Karpas-422 (cell line): ENCODE measurements around the gene UCK2. TPM values are rescaled to one million over a fixed set of nuclear protein-coding genes. Genes with fewer than 3 reads are reported as not detected.
A peak's percentile ranks its signal among the peaks of the same experiment; 100 is the strongest.

Source experiments
- DNase-seq: peaks from one replicate; pipeline ENCODE4 v3.0.0-alpha.2; 2015
- H2AFZ ChIP-seq: fragments of 200-600 bp; sonication (generic); 2 replicates; pipeline ENCODE4 v1.6.1; 2014; ENCODE audit warnings: antibody characterized with exemption, low read length, mixed read lengths
- H3K27ac ChIP-seq: fragments of 200-600 bp; sonication (generic); 2 replicates; pipeline ENCODE4 v1.5.1; 2014; ENCODE audit warnings: mild to moderate bottlenecking, low read length, moderate library complexity
- H3K27me3 ChIP-seq: fragments of 200-600 bp; sonication (generic); 2 replicates; pipeline ENCODE4 v1.6.1; 2014; ENCODE audit warnings: low read length, mixed read lengths
- H3K36me3 ChIP-seq: fragments of 200-600 bp; sonication (generic); 2 replicates; pipeline ENCODE4 v1.6.1; 2014; ENCODE audit warnings: low read length, mixed read lengths; ENCODE audit not compliant: insufficient read depth
- H3K4me1 ChIP-seq: fragments of 200-600 bp; sonication (generic); 2 replicates; pipeline ENCODE4 v1.6.1; 2014; ENCODE audit warnings: mild to moderate bottlenecking, low read length, mixed read lengths
- H3K4me2 ChIP-seq: fragments of 200-600 bp; sonication (generic); 2 replicates; pipeline ENCODE4 v1.6.1; 2014; ENCODE audit warnings: low read length, low read depth, mild to moderate bottlenecking; ENCODE audit not compliant: poor library complexity, severe bottlenecking
- H3K4me3 ChIP-seq: fragments of 200-600 bp; sonication (generic); 2 replicates; pipeline ENCODE4 v1.5.1; 2014; ENCODE audit warnings: mild to moderate bottlenecking, antibody characterized with exemption, low read length, mixed read lengths
- H3K79me2 ChIP-seq: fragments of 200-600 bp; sonication (generic); 2 replicates; pipeline ENCODE4 v1.6.1; 2014; ENCODE audit warnings: mild to moderate bottlenecking, low read length, mixed read lengths
- H3K9ac ChIP-seq: fragments of 200-600 bp; sonication (generic); 2 replicates; pipeline ENCODE4 v1.6.0; 2014; ENCODE audit warnings: low read length
- H3K9me2 ChIP-seq: fragments of 200-600 bp; sonication (generic), shearing (Covaris generic); replicated peaks from 2 replicates; pipeline ENCODE4 v1.6.0; 2014; ENCODE audit warnings: mild to moderate bottlenecking, low read length, moderate library complexity; ENCODE audit not compliant: insufficient read depth
- H3K9me3 ChIP-seq: fragments of 300-700, 200-600 bp; sonication (generic); 2 replicates; pipeline ENCODE4 v1.6.1; 2014; ENCODE audit warnings: low read length, mixed read lengths
- H4K20me1 ChIP-seq: fragments of 200-600 bp; sonication (generic); 2 replicates; pipeline ENCODE4 v1.6.1; 2014; ENCODE audit warnings: mild to moderate bottlenecking, antibody characterized with exemption, low read length, low read depth; ENCODE audit not compliant: insufficient read depth
- total RNA-seq: library from RNA; depleted of rRNA; stranded (reverse); fragments of >200 nt; shearing (Covaris generic); gene quantifications from 2 replicates; pipeline ENCODE4 v1.2.3, GENCODE V29; 2014; ENCODE audit warnings: low replicate concordance

UCK2 gene
- total RNA-seq, 1 experiment from 2014 or later, result 67.9 TPM

GRCh38 chr1:165860065-165860464, 32.7 kb downstream of the UCK2 start:
- Histone ChIP-seq H3K4me2 (no peak overlapping the region), H3K9me3 (no peaks in the 10 kb centered on the region), H3K9ac (no peak overlapping the region), H3K4me3 (no peak overlapping the region), H4K20me1 (peaks cover 28% of the 10 kb centered on the region; the same call in 1 of the 2 replicates), H3K36me3 (peaks cover 2% of the 10 kb centered on the region), H3K27ac (no peak overlapping the region), H3K4me1 (peaks cover 10% of the 10 kb centered on the region), H3K27me3 (no peaks in the 10 kb centered on the region), H3K9me2 (no peaks in the 10 kb centered on the region), H3K79me2 (peaks cover 98% of the 10 kb centered on the region), H2AFZ (no peak overlapping the region)
- DNase-seq, result no peak

GRCh38 chr1:165861911-165862310, 34.5 kb downstream of the UCK2 start:
- Histone ChIP-seq H3K36me3 (peaks cover 9% of the 10 kb centered on the region), H3K4me1 (no peaks in the 10 kb centered on the region), H3K79me2 (peaks cover 98% of the 10 kb centered on the region), H3K9me2 (no peaks in the 10 kb centered on the region), H3K27ac (no peak overlapping the region), H3K4me3 (no peak overlapping the region), H3K27me3 (no peaks in the 10 kb centered on the region), H3K9ac (no peak overlapping the region), H4K20me1 (peaks cover 22% of the 10 kb centered on the region; the same call in 1 of the 2 replicates), H2AFZ (no peak overlapping the region), H3K9me3 (no peaks in the 10 kb centered on the region), H3K4me2 (no peak overlapping the region)
- no peak for DNase-seq

DNA sequence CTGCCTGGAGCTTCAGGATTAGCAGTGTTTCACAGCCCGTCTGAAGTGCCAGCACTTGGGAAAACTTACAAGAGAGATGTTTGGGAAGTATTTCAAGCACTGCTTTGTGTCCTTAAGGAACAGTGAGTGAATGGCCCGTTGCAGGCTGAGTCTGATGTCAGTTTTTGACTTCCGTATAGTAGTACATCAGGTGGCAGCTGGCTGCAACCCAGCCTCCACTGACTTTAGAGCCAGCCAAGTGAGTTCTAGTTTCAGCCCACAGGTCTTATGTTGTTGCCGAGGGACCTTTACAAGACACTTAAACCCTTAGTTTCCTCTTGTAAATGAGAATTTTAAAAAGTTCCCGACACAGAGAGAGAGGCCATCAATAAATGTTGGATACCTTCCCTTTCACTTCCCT, 35.0 kb downstream of the UCK2 start:
- H3K27ac ChIP-seq, result no peak overlapping the region
- no peak overlapping the region for H2AFZ ChIP-seq
- no peak overlapping the region for H3K9ac ChIP-seq
- peaks cover 22% of the 10 kb centered on the region; the same call in 1 of the 2 replicates for H4K20me1 ChIP-seq
- peaks cover 9% of the 10 kb centered on the region for H3K36me3 ChIP-seq
- H3K9me3 ChIP-seq, result no peaks in the 10 kb centered on the region
- DNase-seq, result no peak
- no peaks in the 10 kb centered on the region for H3K27me3 ChIP-seq
- no peak overlapping the region for H3K4me2 ChIP-seq
- H3K79me2 ChIP-seq, result peaks cover 98% of the 10 kb centered on the region
- H3K4me1 ChIP-seq, result no peaks in the 10 kb centered on the region
- H3K4me3 ChIP-seq, result no peak overlapping the region
- no peaks in the 10 kb centered on the region for H3K9me2 ChIP-seq

- no peaks in the 10 kb centered on the region for H3K4me1 ChIP-seq
- no peak for DNase-seq
- H3K9ac ChIP-seq, result no peak overlapping the region
- no peak overlapping the region for H2AFZ ChIP-seq
- H3K27me3 ChIP-seq, result no peaks in the 10 kb centered on the region
- no peak overlapping the region for H3K27ac ChIP-seq
- H4K20me1 ChIP-seq, result 0 out of 2 replicates have a peak, but pooled peaks cover 15% of the 10 kb centered on the region
- peaks cover 9% of the 10 kb centered on the region for H3K36me3 ChIP-seq
- no peak overlapping the region for H3K4me2 ChIP-seq
- no peaks in the 10 kb centered on the region for H3K9me2 ChIP-seq
- no peaks in the 10 kb centered on the region for H3K9me3 ChIP-seq
- H3K4me3 ChIP-seq, result no peak overlapping the region
- peaks cover 98% of the 10 kb centered on the region for H3K79me2 ChIP-seq
Observed at GRCh38 chr1:165863346-165863745, 35.9 kb downstream of the UCK2 start.

GRCh38 chr1:165865633-165866340, 38.4 kb downstream of the UCK2 start:
- Histone ChIP-seq H3K27me3 (no peaks in the 10 kb centered on the region), H3K4me3 (no peak overlapping the region), H3K36me3 (peaks cover 9% of the 10 kb centered on the region), H3K27ac (no peak overlapping the region), H3K9me2 (no peaks in the 10 kb centered on the region), H4K20me1 (0 out of 2 replicates have a peak, but pooled peaks cover 8% of the 10 kb centered on the region), H3K9ac (no peak overlapping the region), H3K9me3 (no peaks in the 10 kb centered on the region), H3K4me1 (no peaks in the 10 kb centered on the region; the same call in 1 of the 2 replicates), H2AFZ (no peak overlapping the region), H3K79me2 (peaks cover 98% of the 10 kb centered on the region), H3K4me2 (no peak overlapping the region)
- DNase-seq, result no peak

GRCh38 chr1:165869343-165869742, 41.9 kb downstream of the UCK2 start:
- H3K9me3 ChIP-seq, result peaks cover 5% of the 10 kb centered on the region; the same call in 1 of the 2 replicates
- H3K4me2 ChIP-seq, result no peak overlapping the region
- no peak overlapping the region for H3K9ac ChIP-seq
- H3K79me2 ChIP-seq, result peaks cover 100% of the 10 kb centered on the region
- no peaks in the 10 kb centered on the region for H3K9me2 ChIP-seq
- peaks cover 17% of the 10 kb centered on the region for H3K36me3 ChIP-seq
- no peaks in the 10 kb centered on the region for H3K27me3 ChIP-seq
- H4K20me1 ChIP-seq, result 0 out of 2 replicates have a peak, but pooled peaks cover 4% of the 10 kb centered on the region
- H3K4me3 ChIP-seq, result no peak overlapping the region
- no peak overlapping the region for H2AFZ ChIP-seq
- H3K4me1 ChIP-seq, result peaks cover 7% of the 10 kb centered on the region
- no peak for DNase-seq
- H3K27ac ChIP-seq, result no peak overlapping the region

DNA sequence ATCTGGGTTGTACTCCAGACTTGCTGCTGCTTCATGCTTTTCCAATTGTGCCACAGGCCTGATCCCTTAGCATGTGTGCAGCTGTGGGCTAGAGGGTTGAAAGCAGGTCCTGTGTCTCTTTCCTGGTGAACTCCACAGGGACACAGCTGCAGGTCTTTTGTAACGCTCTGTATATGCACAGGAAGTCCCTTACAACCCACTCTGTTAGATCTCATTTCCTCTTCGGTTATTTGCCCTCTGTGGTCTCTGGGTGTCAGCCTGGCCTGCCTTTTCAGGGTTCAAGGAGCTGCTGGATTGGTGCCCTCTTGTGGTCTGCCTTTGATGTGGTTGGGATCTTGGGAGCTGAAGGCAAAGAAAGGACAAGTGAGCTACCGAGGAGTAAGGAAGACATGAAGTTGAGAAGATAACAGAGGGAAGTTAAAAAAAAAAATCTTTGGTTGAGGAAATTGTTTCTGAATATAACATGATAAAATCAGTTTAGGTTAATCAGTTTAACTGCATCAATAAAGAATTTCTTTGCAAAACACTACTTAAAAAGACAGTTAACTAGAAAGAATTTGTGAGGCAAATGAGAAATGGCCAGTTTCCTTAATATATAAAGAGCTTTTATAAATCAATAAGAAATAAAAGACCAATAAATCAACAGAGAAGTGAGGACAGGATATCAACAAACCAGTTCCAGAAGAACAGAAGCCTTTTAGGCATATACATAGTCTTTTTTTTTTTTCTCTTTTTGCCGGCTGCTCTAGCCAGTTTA, 44.1 kb downstream of the UCK2 start:
- Histone ChIP-seq H3K4me3 (no peak overlapping the region), H3K27me3 (no peaks in the 10 kb centered on the region), H3K36me3 (peaks cover 28% of the 10 kb centered on the region; the same call in 1 of the 2 replicates), H2AFZ (no peak overlapping the region), H3K4me2 (no peak overlapping the region), H3K79me2 (peaks cover 100% of the 10 kb centered on the region), H3K9me2 (no peaks in the 10 kb centered on the region), H3K9ac (no peak overlapping the region), H4K20me1 (no peaks in the 10 kb centered on the region), H3K4me1 (peaks cover 7% of the 10 kb centered on the region), H3K9me3 (peaks cover 9% of the 10 kb centered on the region; the same call in 1 of the 2 replicates), H3K27ac (peak overlapping the region; percentile 11; the same call in 1 of the 2 replicates)
- peak; percentile 64 for DNase-seq

DNA sequence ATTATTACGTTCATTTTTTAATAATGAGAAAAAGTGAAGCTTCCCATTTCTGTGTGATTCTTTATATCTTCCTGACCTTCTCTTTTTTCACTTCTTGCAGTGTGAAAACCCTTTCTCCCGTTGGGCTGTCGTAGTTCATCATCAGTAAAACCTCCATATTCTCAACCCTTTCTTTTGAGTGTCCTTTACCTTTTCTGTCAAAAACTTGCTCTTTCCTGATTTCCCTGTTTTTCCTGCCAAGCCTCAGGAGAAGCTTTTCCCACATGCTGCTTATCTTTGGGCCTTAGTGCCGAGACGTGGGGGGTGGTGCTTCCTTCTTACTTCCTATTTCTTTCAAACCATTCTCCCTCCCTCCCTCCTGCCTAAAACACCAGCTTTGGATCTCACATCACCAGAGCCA, 46.1 kb downstream of the UCK2 start:
- DNase-seq, result no peak
- Histone ChIP-seq H3K4me3 (no peak overlapping the region), H3K79me2 (peaks cover 100% of the 10 kb centered on the region), H3K27me3 (no peaks in the 10 kb centered on the region), H3K9me3 (peaks cover 9% of the 10 kb centered on the region; the same call in 1 of the 2 replicates), H3K36me3 (peaks cover 28% of the 10 kb centered on the region; the same call in 1 of the 2 replicates), H3K27ac (no peak overlapping the region), H3K4me1 (peaks cover 13% of the 10 kb centered on the region), H2AFZ (no peak overlapping the region), H3K4me2 (no peak overlapping the region), H3K9me2 (no peaks in the 10 kb centered on the region), H4K20me1 (0 out of 2 replicates have a peak, but pooled peaks cover 1% of the 10 kb centered on the region), H3K9ac (no peak overlapping the region)
